C4-2B (cell line): ENCODE data around the gene TPCN2.

Experiments
- CTCF ChIP-seq: fragments of 450-650 bp; conservative IDR thresholded peaks from 2 replicates; pipeline ENCODE4 v1.5.1; 2017; ENCODE audit warnings: mild to moderate bottlenecking
- ZFX ChIP-seq: fragments of 450-650 bp; IDR thresholded peaks from 2 replicates; pipeline ENCODE4 v1.6.1; 2017

GRCh38 chr11:69123593-69124545 lies 75.1 kb downstream of the TPCN2 start:
- TF ChIP-seq CTCF (no peak), ZFX (no peak)
